Measurements from ENCODE around the gene SUPT3H.

Gene SUPT3H

DNA sequence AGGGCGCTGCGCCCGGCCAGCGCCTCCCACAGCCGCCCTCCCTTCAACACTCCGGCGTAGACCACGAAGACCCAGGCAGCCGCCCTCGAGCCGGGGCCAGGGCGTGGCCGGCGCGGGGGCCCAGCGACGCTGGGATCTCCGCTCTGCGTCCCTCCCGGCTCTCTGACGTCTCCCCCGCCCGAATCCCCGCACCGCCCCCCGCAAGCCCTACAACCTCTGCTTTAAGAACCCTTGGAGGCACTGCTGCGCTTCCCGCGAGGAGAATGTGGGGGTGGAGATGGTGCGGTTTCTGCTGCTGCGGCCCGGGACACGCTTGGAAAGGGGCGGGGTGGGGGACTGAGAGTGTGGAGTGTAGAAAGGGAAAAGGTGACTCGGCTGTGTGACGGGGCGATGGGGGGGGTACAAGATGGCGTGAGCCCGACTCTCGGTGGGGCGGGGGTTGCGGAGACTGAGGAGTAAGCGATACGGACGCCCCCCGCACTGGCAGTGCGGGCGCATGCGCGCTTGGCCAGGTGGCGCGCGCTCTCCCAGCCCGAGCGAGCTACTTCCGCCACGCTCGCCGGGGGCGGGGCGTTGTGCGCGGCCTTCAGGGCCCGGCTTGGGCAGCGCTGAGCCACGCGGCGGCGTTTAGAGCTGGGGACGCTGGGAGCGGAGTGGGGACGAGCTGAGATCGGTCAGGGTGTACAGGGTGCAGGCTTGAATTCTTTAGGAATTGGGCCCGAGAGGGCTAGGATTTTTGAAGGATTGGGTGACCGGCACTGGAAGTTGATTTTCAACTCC lies at the start of gene SUPT3H:
Gene SUPT3H, minus strand, starts transcription at position 381 of the 780 bp plus-strand sequence.
- peak within 1 kb of the TSS; percentile 72 for H3K4me3 ChIP-seq (replicated peaks; ENCODE audit: low read depth, low read length)
- peak; percentile 69 for DNase-seq (ENCODE audit: extremely low read depth, low read depth)
- TF ChIP-seq CTCF (IDR thresholded peaks at IDR 0.05; ENCODE audit: low read depth, low read length, missing control alignments), result peak; percentile 9

GRCh38 chr6:45426251-45426650 lies 48.5 kb upstream of the SUPT3H start:
- no peak for TF ChIP-seq CTCF (IDR thresholded peaks at IDR 0.05; ENCODE audit: low read depth, low read length, missing control alignments)
- H3K4me3 ChIP-seq (replicated peaks; ENCODE audit: low read depth, low read length), result no peak overlapping the region
- no peak for DNase-seq (ENCODE audit: extremely low read depth, low read depth)

DNA sequence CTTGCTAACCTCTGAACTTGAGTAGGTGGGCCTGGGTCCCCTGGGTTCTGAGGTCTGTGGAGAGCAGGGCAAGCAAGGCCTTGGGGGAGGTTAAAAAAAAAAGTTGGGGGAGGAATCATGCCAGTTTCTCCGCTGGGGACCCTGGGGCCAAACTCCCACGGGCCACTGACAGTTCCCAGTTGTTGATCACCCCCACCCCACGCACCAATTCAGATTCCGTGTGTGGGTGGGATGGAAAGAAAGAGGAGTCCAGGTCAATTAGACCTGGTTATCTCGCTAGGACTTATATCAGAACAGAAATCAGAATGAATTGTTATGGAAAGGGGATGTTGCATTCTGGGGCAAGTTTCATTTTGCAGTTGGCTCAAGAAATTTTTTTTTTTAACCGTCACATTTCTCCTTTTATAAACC lies 46.7 kb upstream of the SUPT3H start:
- H3K4me3 ChIP-seq (replicated peaks; ENCODE audit: low read depth, low read length), result peak overlapping the region; percentile 93
- no peak for DNase-seq (ENCODE audit: extremely low read depth, low read depth)
- TF ChIP-seq CTCF (IDR thresholded peaks at IDR 0.05; ENCODE audit: low read depth, low read length, missing control alignments), result no peak

DNA sequence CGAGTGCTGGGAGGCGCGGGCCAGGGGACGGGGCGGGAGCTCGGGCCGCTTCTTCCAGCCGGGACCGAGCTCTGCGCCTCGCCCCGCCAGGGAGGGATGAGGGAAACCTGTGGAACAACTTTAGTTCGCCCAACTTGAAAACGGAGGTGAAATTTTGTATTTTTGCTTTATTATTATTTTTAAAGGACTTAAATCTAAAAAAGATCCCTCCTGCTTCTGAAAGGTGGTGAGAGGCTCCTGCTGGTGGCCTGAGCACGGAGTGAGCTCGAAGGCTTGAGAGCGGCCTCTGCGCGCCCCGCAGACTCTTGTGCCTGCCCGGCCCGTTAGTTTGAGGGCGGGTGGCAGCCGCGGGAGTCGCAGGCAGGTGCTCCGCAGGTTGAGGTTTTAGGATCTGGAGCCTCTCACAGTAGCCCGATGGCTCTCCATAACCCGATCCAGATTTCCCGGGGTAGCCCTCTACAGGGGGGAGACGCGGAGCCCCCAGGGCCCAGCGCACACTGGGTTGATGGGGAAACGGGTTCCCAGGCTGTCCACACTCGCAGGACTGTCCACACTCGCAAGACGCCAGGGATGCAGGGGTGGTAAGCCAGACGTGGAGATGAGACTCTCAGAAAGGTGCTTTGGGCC lies 46.2 kb upstream of the SUPT3H start:
- DNase-seq (ENCODE audit: extremely low read depth, low read depth), result no peak
- peak overlapping the region; percentile 93 for H3K4me3 ChIP-seq (replicated peaks; ENCODE audit: low read depth, low read length)
- TF ChIP-seq CTCF (IDR thresholded peaks at IDR 0.05; ENCODE audit: low read depth, low read length, missing control alignments), result no peak

- no peak for DNase-seq (ENCODE audit: extremely low read depth, low read depth)
- H3K4me3 ChIP-seq (replicated peaks; ENCODE audit: low read depth, low read length), result peak overlapping the region; percentile 93
- TF ChIP-seq CTCF (IDR thresholded peaks at IDR 0.05; ENCODE audit: low read depth, low read length, missing control alignments), result no peak
Measured at GRCh38 chr6:45423111-45423823, 45.5 kb upstream of the SUPT3H start.

DNA sequence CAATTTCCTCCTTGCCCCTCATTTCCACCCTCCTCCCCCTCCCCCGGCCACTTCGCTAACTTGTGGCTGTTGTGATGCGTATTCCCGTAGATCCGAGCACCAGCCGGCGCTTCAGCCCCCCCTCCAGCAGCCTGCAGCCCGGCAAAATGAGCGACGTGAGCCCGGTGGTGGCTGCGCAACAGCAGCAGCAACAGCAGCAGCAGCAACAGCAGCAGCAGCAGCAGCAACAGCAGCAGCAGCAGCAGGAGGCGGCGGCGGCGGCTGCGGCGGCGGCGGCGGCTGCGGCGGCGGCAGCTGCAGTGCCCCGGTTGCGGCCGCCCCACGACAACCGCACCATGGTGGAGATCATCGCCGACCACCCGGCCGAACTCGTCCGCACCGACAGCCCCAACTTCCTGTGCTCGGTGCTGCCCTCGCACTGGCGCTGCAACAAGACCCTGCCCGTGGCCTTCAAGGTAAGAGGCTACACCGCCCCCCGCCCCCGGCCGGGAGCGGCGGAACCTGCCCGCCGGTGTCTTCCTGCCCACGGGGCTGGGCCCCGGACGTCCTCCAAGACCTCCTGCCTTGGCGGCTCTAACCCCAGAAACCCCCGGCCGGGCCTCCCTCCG lies 44.9 kb upstream of the SUPT3H start:
- peak overlapping the region; percentile 93 for H3K4me3 ChIP-seq (replicated peaks; ENCODE audit: low read depth, low read length)
- DNase-seq (ENCODE audit: extremely low read depth, low read depth), result no peak
- TF ChIP-seq CTCF (IDR thresholded peaks at IDR 0.05; ENCODE audit: low read depth, low read length, missing control alignments), result no peak
